Lower leg skin (tissue), 4 donors: ENCODE results near the gene WDR76. TPM values are rescaled to one million over a fixed set of nuclear protein-coding genes. Genes with fewer than 3 reads are reported as not detected.

Experiments
- DNase-seq, 2 donors: peaks; one replicate each; pipeline ENCODE4 v3.0.0-alpha.2; 2019; ENCODE audit warnings: low spot score in 2 of 2
- H3K4me3 ChIP-seq: fragments of 200-600 bp; sonication (generic); 2 replicates; pipeline ENCODE4 v1.5.1; 2017; ENCODE audit warnings: mild to moderate bottlenecking, low read depth; ENCODE audit not compliant: poor library complexity, severe bottlenecking
- POLR2A ChIP-seq, 2 donors: fragments of 450-650 bp; IDR thresholded peaks; one replicate each; pipeline ENCODE4 v1.6.1; 2016 to 2017; ENCODE audit warnings: antibody characterized with exemption in 2 of 2, mild to moderate bottlenecking in 1 of 2, moderate library complexity in 1 of 2
- WGBS, 2 donors: methylation state at CpG; one replicate each; pipeline ENCODE4 v1.1.5; 2018; 5-methylcytosine and 5-hydroxymethylcytosine counted together
- intact Hi-C: fragments of 100-400 bp; cut with DNase I; formaldehyde crosslinking; loops from one replicate; pipeline ENCODE4 v1.15.0; 2023; ENCODE audit warnings: low total_unique reads
- total RNA-seq, 4 donors: library from RNA; depleted of rRNA; stranded (reverse); fragments of >200 nt; gene quantifications; one replicate each; pipeline ENCODE4 v1.1.0, GENCODE V29; 2016
- TF ChIP-seq, protein P1 (sequence below), 3 donors: fragments of 450-650 bp; IDR thresholded peaks; one replicate each; pipeline ENCODE4 v1.5.1; 2016; ENCODE audit warnings: antibody characterized with exemption in 3 of 3, mild to moderate bottlenecking in 3 of 3, moderate library complexity in 2 of 3

Gene WDR76
- total RNA-seq: 1 to 10 TPM; 3.4 to 7.6 (median 7.1) TPM

DNA sequence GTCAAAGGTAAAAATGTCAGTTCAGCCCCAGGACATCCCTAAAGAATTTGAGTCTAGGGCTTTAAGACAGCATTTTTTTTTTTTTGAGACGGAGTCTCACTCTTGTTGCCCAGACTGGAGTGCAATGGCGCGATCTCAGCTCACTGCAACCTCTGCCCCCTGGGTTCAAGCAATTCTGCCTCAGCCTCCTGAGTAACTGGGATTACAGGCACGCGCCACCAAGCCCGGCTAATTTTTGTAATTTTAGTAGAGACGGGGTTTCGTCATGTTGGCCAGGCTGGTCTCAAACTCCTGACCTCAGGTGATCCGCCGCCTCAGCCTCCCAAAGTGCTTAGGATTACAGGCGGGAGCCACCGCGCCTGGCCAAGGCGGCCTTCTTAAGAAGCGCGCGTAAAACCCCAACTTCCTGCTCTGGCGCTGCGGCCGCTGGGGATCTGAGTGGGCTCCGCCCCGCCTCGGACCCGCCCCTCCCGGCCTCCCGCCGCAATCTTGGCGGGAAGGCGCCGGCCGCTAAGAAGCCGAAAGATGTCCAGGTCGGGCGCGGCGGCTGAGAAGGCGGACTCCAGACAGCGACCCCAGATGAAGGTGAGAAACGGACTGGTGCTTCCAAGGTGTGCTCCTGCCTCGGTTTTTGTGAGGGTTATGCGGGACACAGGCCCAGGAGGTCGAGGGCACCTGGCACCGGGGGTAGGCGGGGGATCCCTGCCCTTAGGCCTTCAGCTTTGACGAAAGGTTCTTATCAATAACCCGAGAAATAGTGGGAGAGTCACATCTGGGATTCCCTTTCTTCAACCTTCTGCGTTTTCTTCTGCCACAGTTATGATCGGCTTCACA is at the start of gene WDR76:
Gene WDR76 (plus strand): TSS at position 495 of the 834 bp plus-strand sequence. CDS start 31 bp downstream, at position 526.
- 4 to 5% methylated on average over 35 to 48 of the region's 48 CpGs for WGBS, 2 donors
- no peak for TF ChIP-seq POLR2A (IDR thresholded peaks at IDR 0.05)
- TF ChIP-seq, protein P1, sequence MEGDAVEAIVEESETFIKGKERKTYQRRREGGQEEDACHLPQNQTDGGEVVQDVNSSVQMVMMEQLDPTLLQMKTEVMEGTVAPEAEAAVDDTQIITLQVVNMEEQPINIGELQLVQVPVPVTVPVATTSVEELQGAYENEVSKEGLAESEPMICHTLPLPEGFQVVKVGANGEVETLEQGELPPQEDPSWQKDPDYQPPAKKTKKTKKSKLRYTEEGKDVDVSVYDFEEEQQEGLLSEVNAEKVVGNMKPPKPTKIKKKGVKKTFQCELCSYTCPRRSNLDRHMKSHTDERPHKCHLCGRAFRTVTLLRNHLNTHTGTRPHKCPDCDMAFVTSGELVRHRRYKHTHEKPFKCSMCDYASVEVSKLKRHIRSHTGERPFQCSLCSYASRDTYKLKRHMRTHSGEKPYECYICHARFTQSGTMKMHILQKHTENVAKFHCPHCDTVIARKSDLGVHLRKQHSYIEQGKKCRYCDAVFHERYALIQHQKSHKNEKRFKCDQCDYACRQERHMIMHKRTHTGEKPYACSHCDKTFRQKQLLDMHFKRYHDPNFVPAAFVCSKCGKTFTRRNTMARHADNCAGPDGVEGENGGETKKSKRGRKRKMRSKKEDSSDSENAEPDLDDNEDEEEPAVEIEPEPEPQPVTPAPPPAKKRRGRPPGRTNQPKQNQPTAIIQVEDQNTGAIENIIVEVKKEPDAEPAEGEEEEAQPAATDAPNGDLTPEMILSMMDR (IDR thresholded peaks at IDR 0.05): no peak
- intact Hi-C loops: no loop called here
- peak within 1 kb of the TSS; percentile 34 for H3K4me3 ChIP-seq
- DNase-seq: peak; percentile 71 to 96

DNA sequence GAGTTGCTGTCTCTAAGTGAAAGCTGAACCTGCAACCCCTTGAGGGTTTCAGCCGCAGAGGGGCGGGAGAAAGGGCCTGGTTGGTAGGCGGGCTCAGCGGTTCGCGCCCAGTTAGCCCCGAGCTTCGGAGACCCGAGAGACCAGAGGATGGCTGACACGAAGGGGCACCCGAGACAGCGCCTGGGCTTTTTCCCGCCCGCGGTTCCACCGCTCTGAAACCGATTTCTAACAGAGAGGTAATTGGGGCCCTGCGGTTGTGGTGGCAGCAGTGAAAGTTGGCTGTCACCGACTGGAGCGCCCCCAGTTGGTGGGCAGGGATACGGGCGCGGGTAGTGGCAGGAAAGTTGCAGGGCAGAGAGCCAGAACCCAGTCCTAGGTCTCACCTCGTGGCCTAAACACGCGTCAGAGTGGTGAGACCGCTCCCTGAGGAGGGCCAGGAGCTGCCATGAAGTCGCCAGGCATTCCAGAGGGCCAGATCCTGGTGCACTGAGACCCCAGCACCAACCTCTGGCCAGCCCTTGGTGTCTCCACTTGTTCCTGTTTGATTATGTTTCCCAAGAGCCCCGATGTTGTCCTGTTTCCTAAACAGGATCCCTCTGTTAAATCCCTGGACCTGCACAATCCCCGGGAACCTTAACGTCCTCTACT is 49.4 kb upstream of the WDR76 start:
- WGBS, 2 donors: 0 to 2% methylated on average over 26 to 27 of the region's 31 CpGs

DNA sequence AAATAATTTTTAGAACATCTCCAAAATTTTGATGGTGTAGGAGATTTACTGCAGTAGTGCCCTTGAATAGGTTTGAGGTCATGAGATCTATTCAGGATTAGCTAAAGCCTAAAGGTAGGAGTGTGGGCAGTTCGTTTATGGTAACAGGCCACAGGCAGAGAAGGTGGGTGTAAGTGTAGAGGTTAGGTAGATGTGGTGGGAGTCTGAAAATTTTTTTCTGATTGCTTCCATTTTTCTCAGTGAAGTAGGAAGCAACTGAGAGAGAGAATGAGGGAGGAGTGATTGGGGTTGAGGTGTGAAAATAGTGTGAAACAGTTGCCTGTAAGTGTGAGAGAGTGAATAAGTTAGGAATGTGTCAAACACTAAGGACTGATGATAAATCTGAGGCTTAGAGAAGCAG is 47.8 kb upstream of the WDR76 start:
- intact Hi-C loops: no loop called here
- WGBS, 2 donors: 87% methylated on average over 1 of the region's 1 CpG
- TF ChIP-seq POLR2A (IDR thresholded peaks at IDR 0.05): no peak
- TF ChIP-seq, protein P1 (IDR thresholded peaks at IDR 0.05): no peak

More for the DNA sequence above, 49.4 kb upstream of the WDR76 start:
- peak overlapping the region; percentile 61 for H3K4me3 ChIP-seq
- TF ChIP-seq, protein P1 (IDR thresholded peaks at IDR 0.05): peak in 1 of 3 donors; percentile 46
- no peak for TF ChIP-seq POLR2A (IDR thresholded peaks at IDR 0.05)
- DNase-seq: peak; percentile 76 to 97
- intact Hi-C loops: no loop called here

DNA sequence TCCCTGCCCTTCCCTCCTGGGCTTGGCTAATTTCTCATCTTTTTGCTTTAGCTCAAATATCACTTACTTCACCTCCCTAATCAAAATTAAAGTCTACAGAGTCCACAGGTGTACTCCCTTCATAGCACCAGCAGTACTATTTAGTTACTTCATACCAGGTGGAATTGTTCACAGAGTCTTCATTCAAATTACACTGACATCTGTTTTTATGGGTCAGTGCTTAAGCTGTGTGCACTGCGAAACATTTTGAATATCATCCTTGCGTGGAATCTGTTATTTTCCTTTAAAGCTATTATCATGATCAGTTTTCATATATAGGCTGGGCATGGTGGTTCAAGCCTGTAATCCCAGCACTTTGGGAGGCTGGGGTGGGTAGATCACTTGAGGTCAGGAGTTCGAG is 37.4 kb upstream of the WDR76 start:
- H3K4me3 ChIP-seq: no peak overlapping the region
- no peak for DNase-seq
- TF ChIP-seq POLR2A (IDR thresholded peaks at IDR 0.05): no peak
- TF ChIP-seq, protein P1 (IDR thresholded peaks at IDR 0.05): no peak
- intact Hi-C loops: no loop called here
- WGBS, 2 donors: 93 to 95% methylated on average over 3 of the region's 3 CpGs

More for the DNA sequence above, 47.8 kb upstream of the WDR76 start:
- H3K4me3 ChIP-seq: no peak overlapping the region
- no peak for DNase-seq

DNA sequence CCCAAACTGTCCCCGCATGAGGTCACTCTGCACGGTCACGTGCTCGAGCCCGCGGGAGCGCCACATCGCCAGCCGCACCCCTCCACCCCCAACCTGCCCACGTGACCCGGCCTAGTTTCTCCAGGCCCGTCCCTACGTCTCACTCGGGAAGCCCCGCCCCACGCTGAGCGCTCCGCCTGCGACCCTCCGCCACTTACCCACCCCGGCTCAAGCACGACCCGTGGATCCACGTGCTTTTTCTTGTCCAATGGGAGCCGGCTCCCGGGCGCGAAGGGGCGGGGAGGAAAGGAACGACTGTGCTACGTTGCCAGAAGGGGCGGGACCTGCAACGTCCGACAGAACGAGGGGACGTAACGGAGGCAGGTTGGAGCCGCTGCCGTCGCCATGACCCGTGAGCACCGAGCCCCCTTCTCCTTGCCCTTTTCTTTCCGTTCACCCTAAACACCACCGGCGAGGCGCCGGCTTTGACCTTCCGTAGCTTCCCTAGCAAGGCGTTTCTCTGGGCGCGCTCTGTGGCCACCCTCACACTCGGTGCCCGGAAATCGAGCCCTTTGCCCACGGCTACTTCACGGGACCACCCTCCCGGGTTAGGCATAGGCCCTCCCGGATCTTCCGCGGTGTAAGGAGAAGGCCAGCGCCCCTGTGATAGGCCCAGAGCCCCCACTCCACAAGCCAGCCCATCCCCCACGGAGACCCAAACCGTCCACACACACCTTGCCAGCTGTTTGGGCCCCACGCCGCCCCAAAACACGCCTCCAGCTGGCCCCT is 34.6 kb upstream of the WDR76 start, which contains the start of gene SERF2:
Gene SERF2 (plus strand): TSS at position 328 of the 768 bp plus-strand sequence. CDS start 57 bp downstream, at position 385.
- H3K4me3 ChIP-seq: peak within 1 kb of the TSS; percentile 95
- 1% methylated on average over 53 to 57 of the region's 66 CpGs for whole genome bisulfite sequencing, 2 donors
- intact Hi-C loops: no loop called here
- peak in 1 of 2 donors; percentile 97 for TF ChIP-seq POLR2A (IDR thresholded peaks at IDR 0.05)
- TF ChIP-seq, protein P1 (IDR thresholded peaks at IDR 0.05): no peak
- peak; percentile 100 for DNase-seq
